Peyer's patch (tissue), 4 donors: ENCODE results near the gene TEX53. TPM values are rescaled to one million over a fixed set of nuclear protein-coding genes. Genes with fewer than 3 reads are reported as not detected.

Experiments
- DNase-seq, 3 donors: peaks; one replicate each; pipeline ENCODE4 v3.0.0-alpha.2; 2017 to 2019
- H3K27ac ChIP-seq, 4 donors: fragments of 200-600 bp; sonication (generic); one replicate each; pipeline ENCODE4 v1.5.1; 2016 to 2019
- H3K27me3 ChIP-seq, 2 donors: fragments of 200-600 bp; sonication (generic); one replicate each; pipeline ENCODE4 v1.5.1; 2019
- H3K36me3 ChIP-seq, 3 donors: fragments of 200-600 bp; sonication (generic); one replicate each; pipeline ENCODE4 v1.5.1; 2016 to 2019
- H3K4me1 ChIP-seq, 4 donors: fragments of 200-600 bp; sonication (generic); one replicate each; pipeline ENCODE4 v1.5.1; 2016 to 2019
- H3K4me3 ChIP-seq, 4 donors: fragments of 200-600 bp; sonication (generic); 1 replicate in 3 of 4; 2 replicates in 1 of 4; pipeline ENCODE4 v1.5.1; 2016 to 2019; ENCODE audit warnings: mild to moderate bottlenecking in 1 of 4
- H3K9me3 ChIP-seq, 4 donors: fragments of 200-600 bp; sonication (generic); one replicate each; pipeline ENCODE4 v1.5.1; 2016 to 2019; ENCODE audit warnings: mild to moderate bottlenecking in 1 of 4
- POLR2A ChIP-seq, 2 donors: fragments of 450-650 bp; IDR thresholded peaks; one replicate each; pipeline ENCODE4 v1.5.1; 2017; ENCODE audit warnings: antibody characterized with exemption in 2 of 2, mild to moderate bottlenecking in 2 of 2, moderate library complexity in 2 of 2
- total RNA-seq, 4 donors: library from RNA; depleted of rRNA; stranded (reverse); fragments of >200 nt; gene quantifications; one replicate each; pipeline ENCODE4 v1.1.0, GENCODE V29; 2016
- TF ChIP-seq, protein P1 (sequence below), 6 experiments: fragments of 450-650 bp in 4 of 6; fragments of 200-600 bp in 2 of 6; sonication (generic) in 1 of 6; IDR thresholded peaks; one replicate each; pipeline ENCODE4 v1.5.1; 2017 to 2019; ENCODE audit warnings: antibody characterized with exemption in 6 of 6, mild to moderate bottlenecking in 3 of 6, moderate library complexity in 1 of 6

TEX53 gene
- total RNA-seq, 4 donors from 2014 or later, result not detected

DNA sequence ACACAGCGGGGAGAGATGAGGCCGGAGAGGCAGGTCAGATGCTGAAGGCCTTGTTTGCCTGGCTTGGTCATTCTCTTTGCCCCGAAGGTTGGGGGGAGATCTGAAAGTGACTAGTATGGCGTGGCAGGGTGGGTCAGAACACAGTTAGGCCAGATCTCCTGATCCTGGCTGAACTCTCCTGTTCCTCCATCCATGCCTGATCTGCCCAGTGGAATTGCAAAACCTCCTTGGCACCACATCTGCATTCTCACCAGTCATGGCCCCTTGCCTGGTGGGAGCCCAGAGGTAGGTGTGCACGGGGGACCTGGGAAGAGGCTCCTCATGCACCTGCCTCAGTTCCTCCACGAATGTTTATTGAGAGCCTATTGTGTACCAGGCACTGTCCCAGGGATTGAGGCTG is 23.2 kb downstream of the TEX53 start:
- no peaks in the 10 kb centered on the region for H3K4me1 ChIP-seq
- H3K9me3 ChIP-seq, result no peaks in the 10 kb centered on the region
- TF ChIP-seq POLR2A (IDR thresholded peaks at IDR 0.05), result no peak
- TF ChIP-seq, protein P1, sequence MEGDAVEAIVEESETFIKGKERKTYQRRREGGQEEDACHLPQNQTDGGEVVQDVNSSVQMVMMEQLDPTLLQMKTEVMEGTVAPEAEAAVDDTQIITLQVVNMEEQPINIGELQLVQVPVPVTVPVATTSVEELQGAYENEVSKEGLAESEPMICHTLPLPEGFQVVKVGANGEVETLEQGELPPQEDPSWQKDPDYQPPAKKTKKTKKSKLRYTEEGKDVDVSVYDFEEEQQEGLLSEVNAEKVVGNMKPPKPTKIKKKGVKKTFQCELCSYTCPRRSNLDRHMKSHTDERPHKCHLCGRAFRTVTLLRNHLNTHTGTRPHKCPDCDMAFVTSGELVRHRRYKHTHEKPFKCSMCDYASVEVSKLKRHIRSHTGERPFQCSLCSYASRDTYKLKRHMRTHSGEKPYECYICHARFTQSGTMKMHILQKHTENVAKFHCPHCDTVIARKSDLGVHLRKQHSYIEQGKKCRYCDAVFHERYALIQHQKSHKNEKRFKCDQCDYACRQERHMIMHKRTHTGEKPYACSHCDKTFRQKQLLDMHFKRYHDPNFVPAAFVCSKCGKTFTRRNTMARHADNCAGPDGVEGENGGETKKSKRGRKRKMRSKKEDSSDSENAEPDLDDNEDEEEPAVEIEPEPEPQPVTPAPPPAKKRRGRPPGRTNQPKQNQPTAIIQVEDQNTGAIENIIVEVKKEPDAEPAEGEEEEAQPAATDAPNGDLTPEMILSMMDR (IDR thresholded peaks at IDR 0.05), result no peak
- no peak for DNase-seq
- no peaks in the 10 kb centered on the region for H3K27me3 ChIP-seq
- H3K4me3 ChIP-seq, result no peak overlapping the region
- H3K27ac ChIP-seq, result no peak overlapping the region
- H3K36me3 ChIP-seq, result peaks cover 0 to 70% (median 0%) of the 10 kb centered on the region in 3 donors

DNA sequence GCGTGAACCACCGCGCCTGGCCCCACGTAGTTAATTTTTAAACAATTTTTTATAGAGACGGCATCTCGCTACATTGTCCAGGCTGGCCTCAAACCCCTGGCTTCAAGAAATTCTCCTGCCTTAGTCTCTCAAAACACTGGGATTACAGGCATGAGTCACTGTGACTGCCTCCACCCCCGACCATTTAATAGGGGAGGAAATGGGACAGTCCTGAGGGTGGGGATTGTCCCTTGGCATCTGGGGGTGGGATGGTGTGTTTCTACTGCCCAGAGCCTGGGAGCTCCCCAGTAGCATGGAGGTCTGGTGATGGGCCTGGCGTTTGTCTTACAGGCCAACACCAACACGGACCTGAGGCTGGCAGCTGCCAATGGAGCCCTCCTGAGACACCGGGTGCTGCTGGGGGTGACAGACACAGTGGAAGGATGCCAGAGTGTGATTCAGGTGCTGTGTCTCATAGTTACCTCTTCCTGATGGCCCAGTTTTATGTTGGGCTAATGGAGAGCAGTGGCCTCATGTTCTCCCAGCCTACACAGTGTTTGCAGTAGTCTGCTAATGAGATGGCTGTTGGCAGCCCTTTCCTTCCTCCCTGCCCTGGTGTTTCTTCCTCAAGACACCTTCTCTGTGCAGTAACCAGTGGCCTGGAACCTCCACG is 24.0 kb downstream of the TEX53 start:
- no peak for TF ChIP-seq POLR2A (IDR thresholded peaks at IDR 0.05)
- TF ChIP-seq, protein P1 (IDR thresholded peaks at IDR 0.05), result no peak
- DNase-seq, result no peak
- no peaks in the 10 kb centered on the region for H3K4me1 ChIP-seq

DNA sequence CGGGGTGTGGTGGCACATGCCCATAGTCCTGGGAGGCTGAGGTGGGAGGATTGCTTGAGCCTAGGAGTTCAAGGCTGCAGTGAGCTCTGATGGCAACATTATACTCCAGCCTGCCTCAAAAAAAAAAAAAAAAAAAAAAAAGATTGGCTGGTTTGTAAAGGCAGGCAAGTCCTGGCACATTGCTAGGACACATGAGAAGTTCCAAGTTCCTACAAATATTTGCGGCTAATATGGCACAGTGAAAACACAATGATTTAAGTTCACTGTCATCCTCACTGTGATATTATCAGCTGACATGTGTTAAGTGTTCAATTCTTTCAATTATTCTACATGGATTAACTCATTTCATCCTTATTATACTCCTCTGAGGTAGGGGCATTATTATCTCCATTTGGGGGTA is 26.4 kb downstream of the TEX53 start:
- Histone ChIP-seq H3K4me3 (no peak overlapping the region), H3K27me3 (no peaks in the 10 kb centered on the region), H3K36me3 (peaks cover 0 to 80% (median 0%) of the 10 kb centered on the region in 3 donors), H3K27ac (no peak overlapping the region), H3K4me1 (no peaks in the 10 kb centered on the region), H3K9me3 (no peaks in the 10 kb centered on the region)
- TF ChIP-seq, protein P1 (IDR thresholded peaks at IDR 0.05), result no peak
- TF ChIP-seq POLR2A (IDR thresholded peaks at IDR 0.05), result no peak
- no peak for DNase-seq

More for the DNA sequence above, 24.0 kb downstream of the TEX53 start:
- no peaks in the 10 kb centered on the region for H3K9me3 ChIP-seq
- H3K27ac ChIP-seq, result no peak overlapping the region
- H3K36me3 ChIP-seq, result peaks cover 0 to 73% (median 0%) of the 10 kb centered on the region in 3 donors
- no peak overlapping the region for H3K4me3 ChIP-seq
- H3K27me3 ChIP-seq, result no peaks in the 10 kb centered on the region

DNA sequence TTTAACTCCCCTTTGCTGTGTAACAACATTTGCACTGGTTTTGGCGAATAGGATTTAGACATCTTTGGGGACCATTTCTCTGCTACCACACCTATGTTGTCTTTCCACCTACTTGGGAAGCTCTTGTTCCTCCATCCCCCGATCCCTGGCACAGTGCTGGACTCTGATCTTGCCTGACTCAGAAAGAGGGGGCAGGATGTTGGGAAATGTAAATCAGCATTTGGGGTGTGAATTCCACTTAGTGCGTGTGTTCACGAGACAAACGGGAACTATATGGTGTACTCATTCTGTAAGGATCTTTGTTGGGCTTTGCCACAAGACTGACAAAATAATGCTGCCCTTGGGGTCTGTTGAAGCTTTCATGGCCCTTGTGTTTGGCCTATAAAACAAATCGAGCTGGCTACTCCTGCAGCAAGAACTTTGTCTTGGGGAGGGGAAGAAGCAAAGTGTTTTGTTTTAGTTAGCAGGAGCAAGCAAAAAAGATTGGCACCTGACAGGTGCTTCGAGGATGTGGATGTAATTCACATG is 28.0 kb downstream of the TEX53 start:
- Histone ChIP-seq H3K4me1 (no peaks in the 10 kb centered on the region), H3K36me3 (peaks cover 0 to 73% (median 0%) of the 10 kb centered on the region in 3 donors), H3K27me3 (no peaks in the 10 kb centered on the region), H3K9me3 (no peaks in the 10 kb centered on the region), H3K4me3 (no peak overlapping the region), H3K27ac (no peak overlapping the region)
- no peak for DNase-seq
- TF ChIP-seq, protein P1 (IDR thresholded peaks at IDR 0.05), result no peak
- no peak for TF ChIP-seq POLR2A (IDR thresholded peaks at IDR 0.05)

DNA sequence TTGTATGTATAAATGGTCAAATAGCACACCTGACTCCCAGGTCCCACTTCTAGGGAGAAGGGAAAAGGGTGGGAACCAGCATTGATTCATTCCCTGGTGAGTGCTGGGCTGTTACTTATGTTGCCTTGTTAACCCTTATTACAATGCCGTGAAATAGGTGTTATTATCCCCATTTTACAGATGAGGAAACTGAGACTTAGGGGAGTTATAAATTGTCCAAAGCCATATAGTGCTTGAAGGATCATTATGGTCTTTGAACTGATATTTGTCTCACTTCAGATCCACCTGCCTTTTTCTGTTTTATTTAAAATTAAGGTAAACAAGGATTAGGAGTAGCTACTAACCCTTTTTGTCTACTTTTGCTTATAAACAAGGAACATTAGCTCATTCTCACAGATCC is 30.1 kb downstream of the TEX53 start:
- Histone ChIP-seq H3K27me3 (no peaks in the 10 kb centered on the region), H3K9me3 (no peaks in the 10 kb centered on the region), H3K27ac (no peak overlapping the region), H3K36me3 (peaks cover 0 to 53% (median 0%) of the 10 kb centered on the region in 3 donors), H3K4me3 (no peak overlapping the region), H3K4me1 (no peaks in the 10 kb centered on the region)
- TF ChIP-seq, protein P1 (IDR thresholded peaks at IDR 0.05), result no peak
- TF ChIP-seq POLR2A (IDR thresholded peaks at IDR 0.05), result no peak
- no peak for DNase-seq
